HG03103 (cell line): ENCODE results near the gene KLHL35.

Experiments used
- ATAC-seq: cut with Tn5 transposase; IDR thresholded peaks from one replicate; pipeline ENCODE4 v1.9.1; 2021; ENCODE audit warnings: low read depth; ENCODE audit not compliant: unreplicated experiment

Gene KLHL35

GRCh38 chr11:75469785-75470405, 36.9 kb upstream of the KLHL35 start:
- no peak for ATAC-seq

- ATAC-seq: no peak
Observed at GRCh38 chr11:75468534-75469340, 35.7 kb upstream of the KLHL35 start.

GRCh38 chr11:75467881-75468280, 34.9 kb upstream of the KLHL35 start:
- no peak for ATAC-seq

- no peak for ATAC-seq
Observed at GRCh38 chr11:75467311-75467710, 34.3 kb upstream of the KLHL35 start.

- no peak for ATAC-seq
Observed at GRCh38 chr11:75465701-75466531, 32.9 kb upstream of the KLHL35 start.

- no peak for ATAC-seq
Observed at GRCh38 chr11:75463106-75463774, 30.2 kb upstream of the KLHL35 start.

DNA sequence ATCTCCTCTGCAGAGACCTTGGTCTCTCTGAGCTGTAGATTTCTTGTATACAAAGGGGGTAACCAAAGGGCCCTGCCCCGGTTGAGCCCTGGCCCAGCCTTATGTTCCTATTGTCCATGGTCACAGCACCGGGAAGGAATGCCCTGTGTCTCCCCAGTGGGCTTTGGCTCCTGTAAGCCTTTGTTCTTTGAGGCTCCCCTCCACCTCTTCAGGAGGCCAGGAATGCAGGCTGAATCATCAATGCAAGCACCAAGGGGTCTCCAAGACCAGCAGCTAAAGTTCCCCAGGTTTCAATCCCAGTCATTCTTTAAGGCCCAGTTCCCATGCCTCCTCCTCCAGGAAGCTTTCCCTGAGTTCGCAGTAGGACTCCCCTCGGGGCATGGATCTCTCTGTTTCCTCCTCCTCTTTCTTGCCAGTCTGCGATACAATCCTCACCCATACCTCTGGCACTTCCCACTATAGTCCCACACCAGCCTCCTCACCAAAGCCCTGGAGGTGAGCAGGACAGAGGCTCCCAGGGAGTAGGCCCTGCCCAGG, 29.2 kb upstream of the KLHL35 start:
- no peak for ATAC-seq

DNA sequence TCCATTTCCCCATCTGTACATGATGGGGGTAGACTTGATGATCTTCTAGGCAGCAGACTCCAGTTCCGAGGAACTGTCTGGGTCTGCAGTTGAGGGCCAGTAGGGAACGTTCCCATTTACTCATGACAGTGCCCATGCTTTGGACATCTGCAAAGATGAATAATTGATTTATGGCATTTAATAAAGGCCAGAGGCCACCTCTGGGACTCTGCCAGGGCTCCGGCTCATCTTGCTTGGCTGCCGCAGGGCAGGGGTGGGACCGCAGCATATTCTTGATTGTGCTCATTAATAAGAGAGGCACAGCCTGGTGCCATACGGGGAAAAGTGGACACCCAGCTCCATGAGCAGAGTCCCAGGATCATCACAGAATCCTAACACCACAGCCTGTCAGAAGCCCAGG, 28.1 kb upstream of the KLHL35 start:
- no peak for ATAC-seq

DNA sequence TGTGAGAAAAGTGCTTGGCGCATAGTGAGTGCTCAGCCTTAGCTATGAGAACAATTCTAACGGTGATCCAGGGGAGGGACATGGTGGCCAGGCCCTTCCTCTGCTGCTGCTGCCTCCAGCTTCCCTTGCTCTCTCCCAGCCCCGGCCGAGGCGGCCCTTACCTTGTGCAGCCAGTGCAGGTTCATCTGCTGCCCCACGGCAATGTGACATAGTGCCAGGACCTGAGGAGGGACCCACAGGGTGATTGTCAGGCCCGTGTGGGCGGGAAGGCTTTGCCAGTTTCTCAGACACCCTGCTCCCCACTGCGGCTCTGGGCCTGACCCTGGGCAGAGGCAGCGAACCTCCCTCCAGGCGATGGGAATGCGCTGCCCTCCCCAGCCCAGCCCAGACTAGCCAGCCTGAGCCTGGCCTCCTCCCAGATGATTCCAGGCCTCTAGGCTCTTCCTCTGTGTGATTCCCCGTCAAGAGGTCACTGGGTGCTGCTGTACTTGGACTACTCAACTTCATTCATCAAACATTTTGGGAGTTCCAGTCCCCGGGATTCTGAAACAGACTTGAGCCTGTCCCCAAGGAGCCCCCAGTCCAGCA, 23.7 kb upstream of the KLHL35 start:
- ATAC-seq: no peak

GRCh38 chr11:75454987-75455386, 22.0 kb upstream of the KLHL35 start:
- ATAC-seq: no peak

DNA sequence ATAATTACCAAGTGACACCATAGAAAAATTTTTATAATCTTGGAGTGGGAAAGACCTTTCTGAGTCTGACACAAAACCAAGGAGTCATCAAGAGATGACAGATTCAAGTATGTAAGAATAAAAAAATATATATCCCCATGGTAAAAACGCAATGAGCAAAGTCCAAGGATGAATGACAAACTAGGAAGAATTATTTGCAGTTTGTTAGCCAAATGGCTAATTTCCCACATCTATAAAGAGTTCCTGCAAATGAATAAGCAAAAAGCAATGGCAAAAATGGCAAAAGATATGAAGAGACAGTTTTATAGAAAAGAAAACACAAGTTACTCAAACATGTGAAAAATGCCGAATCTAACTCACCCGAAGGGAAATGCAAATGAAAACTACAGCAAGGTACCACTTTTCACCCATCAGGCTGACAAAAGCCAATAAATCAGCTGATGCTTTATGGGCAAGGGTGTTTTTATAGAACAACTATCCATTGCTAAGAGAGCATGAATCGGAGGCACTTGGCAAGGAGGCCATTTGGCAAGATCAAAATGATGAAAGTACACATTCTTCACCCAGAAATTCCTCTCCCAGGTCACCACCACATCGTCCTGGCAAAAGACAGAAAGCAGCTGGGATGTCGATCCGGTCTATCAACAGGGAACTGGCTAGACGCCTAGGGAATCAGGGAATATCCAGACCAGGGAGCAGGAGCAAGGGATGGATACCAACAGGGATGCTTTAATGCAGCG, 21.1 kb upstream of the KLHL35 start:
- no peak for ATAC-seq

DNA sequence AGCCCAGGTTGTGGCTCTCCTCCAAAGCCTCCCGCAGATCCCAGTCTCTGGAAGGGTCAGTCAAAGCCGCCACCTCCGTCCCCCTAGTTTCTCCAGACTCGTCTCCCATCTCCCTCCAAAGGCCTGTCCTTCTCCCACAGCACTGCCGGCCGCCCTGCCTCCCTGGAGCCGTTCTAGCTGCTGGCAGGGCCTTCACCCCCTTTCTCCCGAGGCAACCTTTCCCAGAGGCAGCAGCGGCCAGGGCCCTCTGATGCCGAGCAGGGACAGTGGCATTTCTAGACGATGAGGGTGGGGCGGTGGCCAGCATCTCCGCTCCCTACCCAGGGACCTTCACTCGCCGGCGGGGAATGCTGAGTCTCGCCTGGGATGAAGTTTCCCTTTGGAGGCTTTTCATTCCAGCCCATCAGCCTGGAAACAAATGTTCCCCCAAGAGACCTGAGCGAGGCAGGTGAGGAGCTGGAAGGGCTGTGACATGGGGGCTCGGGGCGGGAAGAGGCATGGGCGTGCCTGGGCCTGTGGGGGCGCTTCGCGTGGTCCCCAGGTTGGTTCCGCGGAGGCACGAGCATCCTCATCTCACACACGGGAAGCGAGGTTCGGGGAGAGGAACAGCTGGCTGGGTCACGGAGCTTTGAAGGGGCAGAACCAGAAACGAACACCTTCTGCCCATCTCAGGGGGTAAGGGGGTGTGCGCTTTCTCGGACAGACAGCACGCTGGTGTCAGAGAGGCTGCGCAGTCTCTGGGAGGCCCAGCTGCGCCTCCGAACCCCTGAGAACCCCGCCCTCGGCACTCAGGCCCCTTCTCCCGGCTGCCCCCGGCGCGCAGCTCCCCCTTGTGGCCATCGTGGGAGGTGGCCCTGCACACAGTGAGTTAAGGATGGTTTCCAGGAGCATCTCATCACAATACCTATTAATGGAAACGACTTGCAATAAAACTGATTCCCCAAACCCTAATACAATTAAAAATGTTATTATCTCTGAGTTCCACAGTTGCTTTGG, 18.1 kb upstream of the KLHL35 start:
- ATAC-seq: no peak

DNA sequence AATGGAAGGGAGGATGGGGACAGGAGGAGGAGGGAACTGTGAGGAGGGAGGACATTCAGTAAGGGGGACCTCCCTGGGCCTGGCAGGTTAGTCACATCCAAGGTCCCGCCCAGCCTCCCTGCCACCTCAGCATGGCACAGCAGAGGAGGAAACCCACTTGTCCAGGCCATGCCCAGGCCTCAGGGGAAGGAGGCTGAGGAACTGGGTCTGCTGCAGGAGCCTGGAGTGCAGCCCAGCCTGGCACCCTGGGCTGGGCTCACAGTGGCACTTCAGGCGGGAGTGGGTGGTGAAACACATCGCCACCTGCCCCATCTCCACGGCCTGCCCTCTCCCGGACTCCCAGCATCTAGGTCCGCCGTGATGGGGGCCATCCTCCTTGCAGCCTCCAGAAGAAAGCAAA, 17.2 kb upstream of the KLHL35 start:
- ATAC-seq: no peak

DNA sequence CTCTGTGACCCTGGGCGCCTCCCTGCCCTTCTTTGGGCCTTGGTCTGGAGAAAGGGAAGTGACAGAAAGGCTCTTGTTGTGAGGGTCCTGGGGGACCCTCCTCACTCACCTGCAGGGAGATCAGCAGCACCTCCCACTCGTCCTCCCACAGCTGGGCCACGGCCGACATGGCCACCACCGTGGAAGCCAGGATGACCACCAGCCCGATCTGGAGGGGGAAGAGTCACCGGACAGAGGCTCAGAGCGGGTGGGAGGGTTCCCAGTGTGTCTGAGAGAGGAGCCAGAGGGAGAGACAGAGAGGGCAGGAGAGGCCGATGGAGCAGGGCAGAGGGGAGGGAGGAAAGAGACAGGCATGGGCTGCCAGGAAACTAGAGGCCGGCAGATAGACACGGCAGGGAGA, 16.8 kb upstream of the KLHL35 start:
- ATAC-seq: no peak

GRCh38 chr11:75449271-75449670, 16.3 kb upstream of the KLHL35 start:
- no peak for ATAC-seq

DNA sequence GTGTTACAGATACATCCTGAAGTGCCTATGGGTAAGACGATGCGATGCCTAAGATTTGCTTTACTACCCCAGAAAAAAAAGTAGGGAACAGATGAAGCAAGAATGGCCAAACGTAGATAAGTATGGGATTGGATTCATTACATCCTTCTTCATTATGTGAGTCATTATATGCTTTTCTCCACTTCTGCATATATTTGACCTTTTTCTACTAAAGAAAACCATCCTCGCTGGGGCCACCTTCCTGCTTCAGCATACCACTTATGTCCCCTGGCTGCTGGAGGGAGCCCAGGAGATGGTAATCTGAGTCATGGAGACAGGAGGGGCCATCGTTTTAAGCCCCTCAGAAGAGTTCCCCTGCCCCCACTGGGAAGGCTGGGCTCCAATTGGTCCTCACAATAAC, 14.4 kb upstream of the KLHL35 start:
- no peak for ATAC-seq

- ATAC-seq: no peak
Observed at GRCh38 chr11:75445315-75445953, 12.4 kb upstream of the KLHL35 start.

DNA sequence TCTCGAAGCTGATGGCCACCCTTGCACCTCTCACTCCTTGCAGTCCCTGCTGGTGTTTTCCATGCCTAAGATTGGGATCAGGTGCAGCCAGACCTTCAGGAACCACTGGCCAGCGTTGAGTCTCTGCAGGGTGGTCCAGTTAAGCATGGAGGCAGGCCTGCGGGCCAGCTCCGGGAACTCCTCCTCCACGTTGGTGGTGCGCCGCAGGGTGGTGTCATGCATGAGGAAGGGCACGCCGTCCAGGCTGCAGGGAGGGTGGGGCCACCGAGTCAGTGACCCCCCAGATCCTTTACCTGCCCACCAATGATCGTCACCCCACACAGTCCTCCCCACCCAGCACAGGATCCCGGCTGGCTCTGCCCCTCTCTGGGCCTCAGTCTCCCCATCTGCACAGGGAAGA, 10.0 kb upstream of the KLHL35 start:
- no peak for ATAC-seq
